Effector memory CD4-positive, alpha-beta T cell (primary cell): Measurements from ENCODE around the gene EEF2K.

Experiments used
- DNase-seq, 3 donors: peaks; one replicate each; pipeline ENCODE4 v3.0.0-alpha.2; 2020
- H3K27ac ChIP-seq: 2 replicates; pipeline ENCODE4 v1.7.0; 2013; ENCODE audit warnings: mild to moderate bottlenecking, low read length, moderate library complexity; ENCODE audit not compliant: insufficient read depth, poor library complexity, severe bottlenecking
- H3K27me3 ChIP-seq: replicated peaks from 2 replicates; pipeline ENCODE4 v1.7.0; 2013; ENCODE audit warnings: mild to moderate bottlenecking, low read length; ENCODE audit not compliant: insufficient read depth, control insufficient read depth, poor library complexity, severe bottlenecking
- H3K36me3 ChIP-seq: 2 replicates; pipeline ENCODE4 v1.7.0; 2013; ENCODE audit warnings: mild to moderate bottlenecking, low read length, moderate library complexity; ENCODE audit not compliant: control insufficient read depth, insufficient read depth
- H3K4me1 ChIP-seq: 2 replicates; pipeline ENCODE4 v1.7.0; 2013; ENCODE audit warnings: low read length, mild to moderate bottlenecking; ENCODE audit not compliant: control insufficient read depth, insufficient read depth, poor library complexity, severe bottlenecking
- H3K4me3 ChIP-seq: 2 replicates; pipeline ENCODE4 v1.7.0; 2013; ENCODE audit warnings: low read length, low read depth, mild to moderate bottlenecking; ENCODE audit not compliant: insufficient read depth, poor library complexity, severe bottlenecking
- H3K9me3 ChIP-seq: 2 replicates; pipeline ENCODE4 v1.7.0; 2013; ENCODE audit warnings: mild to moderate bottlenecking, low read length, moderate library complexity; ENCODE audit not compliant: control insufficient read depth

Gene EEF2K

DNA sequence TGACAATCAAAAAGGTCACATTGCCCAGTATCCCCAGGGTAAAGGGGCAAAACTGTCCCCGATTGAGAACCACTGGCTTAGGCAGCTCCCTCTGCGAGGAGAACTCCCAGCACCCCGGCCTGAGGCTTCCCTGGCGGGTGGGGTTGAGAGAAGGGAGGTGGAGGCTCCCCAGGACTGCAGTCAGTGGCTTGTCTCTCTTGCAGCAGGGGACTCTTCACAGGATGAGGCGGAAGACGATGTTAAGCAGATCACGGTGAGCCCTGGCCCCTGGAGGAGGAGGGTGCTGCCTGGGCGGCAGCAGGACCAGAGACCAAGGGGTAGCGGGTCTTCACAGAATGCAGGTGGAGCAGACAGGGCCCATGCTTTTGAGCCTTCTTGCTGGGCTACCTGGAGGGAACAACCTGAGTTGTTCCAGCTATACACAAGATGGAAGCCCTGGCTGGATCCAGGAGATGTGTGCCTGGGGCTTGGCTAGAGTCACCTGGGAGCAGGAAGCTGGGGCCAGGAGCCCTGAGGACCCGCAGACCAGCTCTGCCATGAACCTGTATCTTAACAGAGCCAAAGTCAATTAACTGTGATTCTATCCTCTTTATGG lies 107.9 kb downstream of the EEF2K start:
- Histone ChIP-seq H3K27ac (no peak overlapping the region), H3K36me3 (peaks cover 78% of the 10 kb centered on the region), H3K4me3 (no peak overlapping the region), H3K9me3 (no peaks in the 10 kb centered on the region), H3K27me3 (no peaks in the 10 kb centered on the region), H3K4me1 (no peaks in the 10 kb centered on the region)
- no peak for DNase-seq

DNA sequence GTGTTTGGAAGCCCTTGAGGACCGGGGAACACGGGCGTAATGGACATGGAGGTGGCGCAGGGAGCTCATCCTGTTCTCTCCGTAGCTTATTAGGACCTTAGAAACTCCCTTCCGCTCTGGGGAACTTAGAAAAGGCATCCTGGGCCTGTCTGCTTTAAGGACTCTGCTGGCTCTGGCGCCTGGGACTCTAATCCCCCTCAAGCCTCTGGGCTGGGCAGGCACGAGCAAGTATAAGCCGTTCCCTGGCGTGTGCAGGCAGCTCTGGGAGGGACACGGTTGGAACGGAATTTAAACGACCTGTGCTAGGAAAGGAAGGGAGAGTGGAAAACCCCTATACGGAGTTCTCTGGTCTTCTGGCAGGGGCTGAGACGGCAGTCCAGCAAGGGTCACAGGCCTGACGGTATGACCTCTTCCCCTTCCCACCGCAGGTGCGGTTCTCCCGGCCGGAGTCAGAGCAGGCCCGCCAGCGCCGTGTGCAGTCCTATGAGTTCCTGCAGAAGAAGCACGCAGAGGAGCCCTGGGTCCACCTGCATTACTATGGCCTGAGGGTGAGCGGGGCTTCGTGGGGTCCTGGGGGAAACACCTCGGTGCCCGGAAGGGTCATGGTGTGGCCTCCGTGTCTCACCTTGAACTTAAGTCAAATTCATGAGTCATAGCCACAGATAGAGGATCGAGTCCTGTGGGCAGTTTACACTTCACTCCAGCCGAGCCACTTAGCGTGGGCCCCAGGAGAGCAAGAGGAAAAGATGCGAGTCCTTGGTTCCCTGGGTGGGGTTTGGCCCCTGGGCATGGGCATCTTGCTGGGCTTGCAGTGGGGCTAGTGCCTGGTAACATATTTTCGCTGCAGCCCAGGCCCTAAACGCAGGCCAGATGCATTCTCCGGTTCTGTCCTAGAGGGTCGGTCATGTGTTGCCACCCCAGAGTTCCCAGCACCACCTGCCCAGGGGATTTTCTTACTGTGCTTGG lies 108.9 kb downstream of the EEF2K start:
- Histone ChIP-seq H3K27ac (no peak overlapping the region), H3K9me3 (no peaks in the 10 kb centered on the region), H3K27me3 (no peaks in the 10 kb centered on the region), H3K4me1 (no peaks in the 10 kb centered on the region), H3K36me3 (peaks cover 75% of the 10 kb centered on the region), H3K4me3 (no peak overlapping the region)
- DNase-seq, result no peak

GRCh38 chr16:22315979-22316378 lies 109.9 kb downstream of the EEF2K start:
- no peaks in the 10 kb centered on the region for H3K4me1 ChIP-seq
- H3K4me3 ChIP-seq, result no peak overlapping the region
- no peaks in the 10 kb centered on the region for H3K27me3 ChIP-seq
- H3K27ac ChIP-seq, result no peak overlapping the region
- H3K36me3 ChIP-seq, result peaks cover 82% of the 10 kb centered on the region
- no peaks in the 10 kb centered on the region for H3K9me3 ChIP-seq
- DNase-seq, result no peak

GRCh38 chr16:22316411-22316811 lies 110.3 kb downstream of the EEF2K start:
- DNase-seq, result no peak
- Histone ChIP-seq H3K9me3 (no peaks in the 10 kb centered on the region), H3K27ac (no peak overlapping the region), H3K36me3 (peaks cover 81% of the 10 kb centered on the region), H3K4me3 (no peak overlapping the region), H3K4me1 (no peaks in the 10 kb centered on the region), H3K27me3 (no peaks in the 10 kb centered on the region)

- peaks cover 81% of the 10 kb centered on the region for H3K36me3 ChIP-seq
- no peaks in the 10 kb centered on the region for H3K4me1 ChIP-seq
- no peak overlapping the region for H3K27ac ChIP-seq
- no peak overlapping the region for H3K4me3 ChIP-seq
- H3K27me3 ChIP-seq, result no peaks in the 10 kb centered on the region
- DNase-seq, result no peak
- no peaks in the 10 kb centered on the region for H3K9me3 ChIP-seq
These were observed 111.0 kb downstream of the EEF2K start for GRCh38 chr16:22317001-22317530.

GRCh38 chr16:22317625-22318024 lies 111.5 kb downstream of the EEF2K start:
- no peaks in the 10 kb centered on the region for H3K27me3 ChIP-seq
- H3K27ac ChIP-seq, result no peak overlapping the region
- no peak overlapping the region for H3K4me3 ChIP-seq
- H3K9me3 ChIP-seq, result no peaks in the 10 kb centered on the region
- no peak for DNase-seq
- no peaks in the 10 kb centered on the region for H3K4me1 ChIP-seq
- H3K36me3 ChIP-seq, result peaks cover 82% of the 10 kb centered on the region

DNA sequence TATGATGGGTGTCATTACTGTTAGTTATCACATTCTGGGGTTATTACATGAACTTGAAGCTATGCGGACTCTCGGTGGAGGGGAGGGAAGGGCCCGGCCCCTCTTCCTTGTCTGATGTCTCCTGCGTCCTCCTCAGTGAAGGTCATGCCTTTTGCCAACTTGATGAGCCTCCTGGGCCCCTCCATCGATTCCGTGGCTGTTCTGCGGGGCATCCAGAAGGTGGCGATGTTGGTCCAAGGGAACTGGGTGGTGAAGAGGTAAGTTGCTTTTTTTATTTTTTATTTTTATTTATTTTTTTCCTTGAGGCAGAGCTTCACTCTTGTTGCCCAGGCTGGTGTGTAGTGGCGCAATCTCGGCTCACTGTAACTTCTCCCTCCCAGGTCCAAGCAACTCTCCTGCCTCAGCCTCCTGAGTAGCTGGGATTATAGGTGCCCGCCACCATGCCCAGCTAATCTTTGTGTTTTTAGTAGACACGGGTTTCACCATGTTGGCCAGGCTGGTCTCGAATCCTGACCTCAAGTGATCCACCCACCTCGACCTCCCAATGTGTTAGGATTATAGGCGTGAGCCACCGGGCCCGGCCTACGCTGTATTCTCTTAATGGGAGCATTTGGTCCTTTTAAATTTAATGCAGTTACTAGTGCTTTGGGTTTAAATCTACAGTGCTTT lies 112.7 kb downstream of the EEF2K start:
- H3K36me3 ChIP-seq, result peaks cover 89% of the 10 kb centered on the region
- H3K4me3 ChIP-seq, result no peak overlapping the region
- no peaks in the 10 kb centered on the region for H3K4me1 ChIP-seq
- no peaks in the 10 kb centered on the region for H3K27me3 ChIP-seq
- no peaks in the 10 kb centered on the region for H3K9me3 ChIP-seq
- peak; percentile 26 to 38 (median 27) for DNase-seq
- no peak overlapping the region for H3K27ac ChIP-seq

GRCh38 chr16:22320572-22321339 lies 114.7 kb downstream of the EEF2K start:
- H3K27me3 ChIP-seq, result no peaks in the 10 kb centered on the region
- H3K9me3 ChIP-seq, result no peaks in the 10 kb centered on the region
- H3K27ac ChIP-seq, result no peak overlapping the region
- H3K4me3 ChIP-seq, result no peak overlapping the region
- no peak for DNase-seq
- peaks cover 90% of the 10 kb centered on the region for H3K36me3 ChIP-seq
- no peaks in the 10 kb centered on the region for H3K4me1 ChIP-seq

- DNase-seq, result peak; percentile 45 to 66 (median 47)
- H3K4me3 ChIP-seq, result no peak overlapping the region
- H3K27ac ChIP-seq, result no peak overlapping the region
- no peaks in the 10 kb centered on the region for H3K9me3 ChIP-seq
- H3K36me3 ChIP-seq, result peaks cover 90% of the 10 kb centered on the region
- H3K27me3 ChIP-seq, result no peaks in the 10 kb centered on the region
- H3K4me1 ChIP-seq, result no peaks in the 10 kb centered on the region
These were observed 115.4 kb downstream of the EEF2K start for GRCh38 chr16:22321340-22322001.
